Measurements from ENCODE around the gene PELI2.

DNA sequence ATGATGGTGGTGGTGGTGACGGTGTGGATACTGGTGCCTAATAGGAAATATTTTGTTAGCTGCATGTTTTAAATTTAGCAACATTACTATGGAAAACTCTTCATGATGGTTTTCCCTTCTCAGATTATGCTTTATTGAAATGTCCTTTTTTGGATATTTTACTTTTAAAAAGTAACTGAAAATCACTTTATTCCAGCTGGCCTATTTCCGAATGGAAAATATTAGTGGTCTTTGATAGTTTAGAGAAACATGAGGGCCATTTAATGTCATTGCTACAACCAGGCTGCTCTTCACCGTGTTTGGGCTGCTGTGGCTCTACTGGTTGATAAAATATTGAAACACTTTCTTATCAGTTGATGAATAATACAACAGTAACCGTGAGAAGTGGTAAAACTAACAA is 64.2 kb downstream of the PELI2 start:
- TF ChIP-seq CTCF (conservative IDR thresholded peaks at IDR 0.05; ENCODE audit: low read depth in 2 of 2), result no peak
- TF ChIP-seq, protein P1, sequence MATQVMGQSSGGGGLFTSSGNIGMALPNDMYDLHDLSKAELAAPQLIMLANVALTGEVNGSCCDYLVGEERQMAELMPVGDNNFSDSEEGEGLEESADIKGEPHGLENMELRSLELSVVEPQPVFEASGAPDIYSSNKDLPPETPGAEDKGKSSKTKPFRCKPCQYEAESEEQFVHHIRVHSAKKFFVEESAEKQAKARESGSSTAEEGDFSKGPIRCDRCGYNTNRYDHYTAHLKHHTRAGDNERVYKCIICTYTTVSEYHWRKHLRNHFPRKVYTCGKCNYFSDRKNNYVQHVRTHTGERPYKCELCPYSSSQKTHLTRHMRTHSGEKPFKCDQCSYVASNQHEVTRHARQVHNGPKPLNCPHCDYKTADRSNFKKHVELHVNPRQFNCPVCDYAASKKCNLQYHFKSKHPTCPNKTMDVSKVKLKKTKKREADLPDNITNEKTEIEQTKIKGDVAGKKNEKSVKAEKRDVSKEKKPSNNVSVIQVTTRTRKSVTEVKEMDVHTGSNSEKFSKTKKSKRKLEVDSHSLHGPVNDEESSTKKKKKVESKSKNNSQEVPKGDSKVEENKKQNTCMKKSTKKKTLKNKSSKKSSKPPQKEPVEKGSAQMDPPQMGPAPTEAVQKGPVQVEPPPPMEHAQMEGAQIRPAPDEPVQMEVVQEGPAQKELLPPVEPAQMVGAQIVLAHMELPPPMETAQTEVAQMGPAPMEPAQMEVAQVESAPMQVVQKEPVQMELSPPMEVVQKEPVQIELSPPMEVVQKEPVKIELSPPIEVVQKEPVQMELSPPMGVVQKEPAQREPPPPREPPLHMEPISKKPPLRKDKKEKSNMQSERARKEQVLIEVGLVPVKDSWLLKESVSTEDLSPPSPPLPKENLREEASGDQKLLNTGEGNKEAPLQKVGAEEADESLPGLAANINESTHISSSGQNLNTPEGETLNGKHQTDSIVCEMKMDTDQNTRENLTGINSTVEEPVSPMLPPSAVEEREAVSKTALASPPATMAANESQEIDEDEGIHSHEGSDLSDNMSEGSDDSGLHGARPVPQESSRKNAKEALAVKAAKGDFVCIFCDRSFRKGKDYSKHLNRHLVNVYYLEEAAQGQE (IDR thresholded peaks at IDR 0.05; ENCODE audit: unreplicated experiment), result no peak

All from GM23338 (cell line).